Esophagus squamous epithelium (tissue), 5 donors: Measurements from ENCODE around the gene ZNFX1. TPM values are rescaled to one million over a fixed set of nuclear protein-coding genes. Genes with fewer than 3 reads are reported as not detected.

Source experiments
- DNase-seq: peaks from one replicate; lab custom pipeline; 2025; lab: John Stamatoyannopoulos, UW
- H3K27ac ChIP-seq, 4 donors: fragments of 200-600 bp; sonication (generic); one replicate each; pipeline ENCODE4 v1.5.1; 2016 to 2019; ENCODE audit warnings: mild to moderate bottlenecking in 1 of 4
- H3K27me3 ChIP-seq, 4 donors: fragments of 200-600 bp; sonication (generic); 1 replicate in 3 of 4; 2 replicates in 1 of 4; pipeline versions ENCODE4 v1.5.1 to v1.6.0; 2017 to 2021; ENCODE audit warnings: antibody characterized with exemption in 1 of 4
- H3K36me3 ChIP-seq, 3 donors: fragments of 200-600 bp; sonication (generic); one replicate each; pipeline ENCODE4 v1.5.1; 2016 to 2019
- H3K4me1 ChIP-seq, 3 donors: fragments of 200-600 bp; sonication (generic); one replicate each; pipeline ENCODE4 v1.5.1; 2017 to 2019
- H3K4me3 ChIP-seq, 4 donors: fragments of 200-600 bp; sonication (generic); 1 replicate in 3 of 4; 2 replicates in 1 of 4; pipeline ENCODE4 v1.5.1; 2016 to 2019; ENCODE audit warnings: mild to moderate bottlenecking in 2 of 4, moderate library complexity in 1 of 4
- H3K9me3 ChIP-seq, 3 donors: fragments of 200-600 bp; sonication (generic); one replicate each; pipeline ENCODE4 v1.5.1; 2016 to 2019
- CTCF ChIP-seq, 6 experiments: fragments of 450-650 bp in 4 of 6; fragments of 200-600 bp in 2 of 6; sonication (generic) in 2 of 6; IDR thresholded peaks; one replicate each; pipeline ENCODE4 v1.5.1; 2016 to 2019; ENCODE audit warnings: antibody characterized with exemption in 6 of 6, mild to moderate bottlenecking in 4 of 6, moderate library complexity in 4 of 6
- POLR2A ChIP-seq, 4 donors: fragments of 450-650 bp; IDR thresholded peaks; one replicate each; pipeline ENCODE4 v1.6.1; 2017; ENCODE audit warnings: antibody characterized with exemption in 4 of 4, mild to moderate bottlenecking in 4 of 4, moderate library complexity in 3 of 4
- WGBS, 2 donors: methylation state at CpG; one replicate each; pipeline ENCODE4 v1.1.5; 2018; 5-methylcytosine and 5-hydroxymethylcytosine counted together
- intact Hi-C: fragments of 100-400 bp; cut with DNase I; formaldehyde crosslinking; loops from one replicate; pipeline ENCODE4 v1.15.0; 2022
- total RNA-seq, 4 donors: library from RNA; depleted of rRNA; stranded (reverse); fragments of >200 nt; gene quantifications; one replicate each; pipeline ENCODE4 v1.1.0, GENCODE V29; 2016
- donor health status: DM: yes; HTN: yes; CAD: no.

ZNFX1 gene
- total RNA-seq, 4 donors from 2014 or later, result 12.8 to 25.2 (median 17.9) TPM

DNA sequence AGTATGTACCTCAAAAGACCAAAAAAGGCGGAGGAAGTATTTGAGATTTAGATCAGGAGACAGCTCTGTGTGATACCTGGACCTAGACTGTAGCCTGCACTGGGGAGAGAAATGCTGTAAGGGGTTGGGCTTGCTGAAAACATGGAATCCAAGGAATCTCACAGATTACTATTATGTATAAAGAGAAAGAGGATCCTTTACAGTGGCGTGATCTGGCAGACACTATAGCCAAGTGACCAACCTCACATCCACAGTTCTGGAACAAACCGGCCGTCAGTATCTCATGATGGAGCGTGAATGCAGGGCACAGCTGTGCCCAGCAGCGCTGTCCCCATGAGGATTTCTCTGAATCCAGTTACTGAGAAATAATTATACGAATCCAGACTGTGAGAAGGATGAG is 46.4 kb downstream of the ZNFX1 start:
- Histone ChIP-seq H3K36me3 (peaks cover 33 to 99% (median 67%) of the 10 kb centered on the region in 3 donors), H3K27ac (no peak overlapping the region), H3K27me3 (no peaks in the 10 kb centered on the region), H3K9me3 (no peaks in the 10 kb centered on the region), H3K4me1 (no peaks in the 10 kb centered on the region), H3K4me3 (no peak overlapping the region)
- intact Hi-C loops, result no loop called here
- TF ChIP-seq POLR2A (IDR thresholded peaks at IDR 0.05) (no peak), CTCF (IDR thresholded peaks at IDR 0.05) (no peak)
- DNase-seq, result no peak
- 65 to 68% methylated on average over 7 of the region's 7 CpGs for WGBS, 2 donors

DNA sequence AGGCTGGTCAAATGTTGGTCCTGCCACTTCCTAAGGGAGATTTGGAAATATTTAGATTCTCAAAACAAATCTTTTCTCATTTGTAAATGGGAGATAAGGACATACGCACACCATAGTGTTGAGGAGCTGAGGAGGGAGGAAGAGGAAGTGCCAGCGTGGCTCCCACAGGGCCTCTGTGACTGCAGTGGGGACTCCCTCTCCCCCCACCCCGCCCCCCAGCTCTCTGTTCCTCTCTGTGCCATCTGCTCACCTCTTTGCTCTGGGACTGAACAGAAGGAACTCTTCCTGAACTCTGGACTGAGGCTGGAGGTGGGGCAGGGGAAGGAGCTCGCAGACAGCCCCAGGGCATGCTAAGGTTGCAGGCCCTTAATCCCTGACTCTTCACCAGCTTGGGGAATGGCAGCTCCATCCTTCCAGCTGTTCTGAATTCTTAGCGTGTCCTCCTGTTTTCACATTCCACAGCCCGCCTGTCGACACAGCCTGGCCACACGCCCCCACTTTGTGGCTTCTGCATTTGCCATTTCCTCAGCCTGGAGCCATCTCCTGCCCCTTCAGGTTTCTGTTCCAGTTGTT is 47.2 kb downstream of the ZNFX1 start:
- Histone ChIP-seq H3K9me3 (no peaks in the 10 kb centered on the region), H3K4me3 (no peak overlapping the region), H3K27ac (peak overlapping the region in 1 of 4 donors; percentile 9), H3K4me1 (no peaks in the 10 kb centered on the region), H3K27me3 (no peaks in the 10 kb centered on the region), H3K36me3 (peaks cover 41 to 99% (median 69%) of the 10 kb centered on the region in 3 donors)
- intact Hi-C loops, result no loop called here
- WGBS, 2 donors, result 60 to 67% methylated on average over 8 of the region's 8 CpGs
- TF ChIP-seq POLR2A (IDR thresholded peaks at IDR 0.05), result no peak
- no peak for TF ChIP-seq CTCF (IDR thresholded peaks at IDR 0.05)
- no peak for DNase-seq

GRCh38 chr20:49230021-49230420 is 47.8 kb downstream of the ZNFX1 start:
- Histone ChIP-seq H3K27ac (peak overlapping the region in 2 of 4 donors; percentile 9 to 28), H3K4me1 (no peaks in the 10 kb centered on the region), H3K9me3 (no peaks in the 10 kb centered on the region), H3K4me3 (no peak overlapping the region), H3K36me3 (peaks cover 43 to 99% (median 70%) of the 10 kb centered on the region in 3 donors), H3K27me3 (no peaks in the 10 kb centered on the region)
- WGBS, 2 donors, result 88% methylated on average over 4 of the region's 10 CpGs; no CpG with 5 or more reads in 1 of the 2 donors
- intact Hi-C loops, result no loop called here
- no peak for DNase-seq
- TF ChIP-seq CTCF (IDR thresholded peaks at IDR 0.05), result no peak
- no peak for TF ChIP-seq POLR2A (IDR thresholded peaks at IDR 0.05)

- Histone ChIP-seq H3K4me3 (no peak overlapping the region), H3K4me1 (no peaks in the 10 kb centered on the region), H3K27ac (no peak overlapping the region), H3K9me3 (no peaks in the 10 kb centered on the region), H3K36me3 (peaks cover 40 to 99% (median 70%) of the 10 kb centered on the region in 3 donors), H3K27me3 (no peaks in the 10 kb centered on the region)
- TF ChIP-seq CTCF (IDR thresholded peaks at IDR 0.05) (no peak), POLR2A (IDR thresholded peaks at IDR 0.05) (no peak)
- WGBS, 2 donors, result 87 to 100% methylated on average over 2 of the region's 2 CpGs
- no peak for DNase-seq
- intact Hi-C loops, result no loop called here
Observed at GRCh38 chr20:49229381-49229780, 48.5 kb downstream of the ZNFX1 start.

DNA sequence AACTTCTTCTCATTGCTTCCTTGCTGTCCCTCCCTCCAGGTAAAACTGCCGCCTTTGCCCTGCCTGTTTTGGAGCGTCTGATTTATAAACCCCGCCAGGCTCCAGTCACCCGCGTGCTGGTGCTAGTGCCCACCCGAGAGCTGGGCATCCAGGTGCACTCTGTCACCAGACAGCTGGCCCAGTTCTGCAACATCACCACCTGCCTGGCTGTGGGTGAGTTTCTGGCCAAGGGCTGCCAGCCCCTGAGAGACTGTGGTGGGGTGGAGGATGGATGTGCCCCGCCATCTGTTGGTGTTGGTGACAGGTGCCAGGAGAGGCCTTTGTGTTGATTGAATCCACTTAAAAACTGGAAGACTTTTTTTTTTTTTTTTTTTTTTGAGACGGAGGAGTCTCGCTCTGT is 49.2 kb downstream of the ZNFX1 start:
- intact Hi-C loops, result no loop called here
- Histone ChIP-seq H3K4me1 (no peaks in the 10 kb centered on the region), H3K27me3 (no peaks in the 10 kb centered on the region), H3K4me3 (no peak overlapping the region), H3K9me3 (no peaks in the 10 kb centered on the region), H3K27ac (no peak overlapping the region), H3K36me3 (peaks cover 36 to 99% (median 69%) of the 10 kb centered on the region in 3 donors)
- 93 to 96% methylated on average over 6 to 9 of the region's 9 CpGs for WGBS, 2 donors
- no peak for TF ChIP-seq POLR2A (IDR thresholded peaks at IDR 0.05)
- TF ChIP-seq CTCF (IDR thresholded peaks at IDR 0.05), result no peak
- DNase-seq, result no peak
